ENCODE data around the gene RAP1GAP2.

The RAP1GAP2 gene

GRCh38 chr17:2928294-2928890 is 132.2 kb downstream of the RAP1GAP2 start:
- H3K4me1 ChIP-seq (ENCODE audit: control insufficient read depth, insufficient read depth, low read length), result peaks cover 26% of the 10 kb centered on the region
- H3K4me3 ChIP-seq (ENCODE audit: low read length), result no peak overlapping the region
- H3K4me2 ChIP-seq (ENCODE audit: low read length), result no peak overlapping the region
- H3K27me3 ChIP-seq (ENCODE audit: control insufficient read depth, insufficient read depth, low read length), result no peaks in the 10 kb centered on the region
- H3K9ac ChIP-seq (ENCODE audit: low read depth, low read length), result no peak overlapping the region
- no peaks in the 10 kb centered on the region for H3K36me3 ChIP-seq (ENCODE audit: insufficient read depth, low read length)
- H3K9me3 ChIP-seq (replicated peaks; ENCODE audit: low read length), result no peaks in the 10 kb centered on the region

DNA sequence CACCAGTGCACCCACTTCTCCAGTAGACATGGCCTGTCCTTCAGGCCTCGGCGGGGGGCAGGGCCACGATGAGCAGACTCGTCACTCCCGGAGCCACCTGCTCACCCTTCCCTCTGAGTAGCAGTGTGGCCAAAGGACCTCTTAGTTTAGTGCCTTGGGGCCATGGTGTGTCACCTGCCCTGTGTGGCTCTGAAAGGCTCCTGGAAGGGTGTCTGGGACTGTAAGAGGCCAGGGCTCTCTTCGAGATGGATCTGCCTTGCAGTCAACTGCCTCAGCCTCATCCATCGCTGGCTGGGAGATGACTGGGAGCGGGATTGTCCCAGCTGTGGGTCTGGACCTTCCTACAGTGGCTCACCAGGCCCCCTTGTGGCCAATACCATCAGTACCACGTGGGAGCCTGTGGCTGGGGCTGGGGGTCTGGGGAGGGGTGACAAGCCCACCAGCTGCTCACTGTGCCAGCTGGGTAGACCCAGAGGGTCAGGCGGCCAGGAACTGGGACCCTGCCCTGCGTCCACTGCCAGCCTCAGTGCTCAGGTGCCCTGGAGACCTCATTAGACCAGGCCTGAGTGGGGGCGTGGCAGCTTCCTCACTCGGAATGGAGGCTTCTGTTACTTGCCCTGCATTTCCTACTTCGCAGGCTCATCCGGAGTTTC is 133.8 kb downstream of the RAP1GAP2 start:
- H3K9ac ChIP-seq (ENCODE audit: low read depth, low read length), result no peak overlapping the region
- no peaks in the 10 kb centered on the region for H3K9me3 ChIP-seq (replicated peaks; ENCODE audit: low read length)
- no peaks in the 10 kb centered on the region for H3K27me3 ChIP-seq (ENCODE audit: control insufficient read depth, insufficient read depth, low read length)
- H3K4me3 ChIP-seq (ENCODE audit: low read length), result no peak overlapping the region
- no peaks in the 10 kb centered on the region for H3K36me3 ChIP-seq (ENCODE audit: insufficient read depth, low read length)
- no peak overlapping the region for H3K4me2 ChIP-seq (ENCODE audit: low read length)
- peaks cover 12% of the 10 kb centered on the region for H3K4me1 ChIP-seq (ENCODE audit: control insufficient read depth, insufficient read depth, low read length)

GRCh38 chr17:2931876-2932275 is 135.6 kb downstream of the RAP1GAP2 start:
- no peak overlapping the region for H3K9ac ChIP-seq (ENCODE audit: low read depth, low read length)
- no peaks in the 10 kb centered on the region for H3K36me3 ChIP-seq (ENCODE audit: insufficient read depth, low read length)
- H3K27me3 ChIP-seq (ENCODE audit: control insufficient read depth, insufficient read depth, low read length), result no peaks in the 10 kb centered on the region
- H3K4me1 ChIP-seq (ENCODE audit: control insufficient read depth, insufficient read depth, low read length), result peaks cover 8% of the 10 kb centered on the region
- H3K9me3 ChIP-seq (replicated peaks; ENCODE audit: low read length), result no peaks in the 10 kb centered on the region
- H3K4me3 ChIP-seq (ENCODE audit: low read length), result no peak overlapping the region
- no peak overlapping the region for H3K4me2 ChIP-seq (ENCODE audit: low read length)

- Histone ChIP-seq H3K9ac (ENCODE audit: low read depth, low read length) (no peak overlapping the region), H3K4me2 (ENCODE audit: low read length) (peak overlapping the region; percentile 54), H3K36me3 (ENCODE audit: insufficient read depth, low read length) (no peaks in the 10 kb centered on the region), H3K4me1 (ENCODE audit: control insufficient read depth, insufficient read depth, low read length) (peaks cover 18% of the 10 kb centered on the region), H3K9me3 (replicated peaks; ENCODE audit: low read length) (no peaks in the 10 kb centered on the region), H3K4me3 (ENCODE audit: low read length) (no peak overlapping the region), H3K27me3 (ENCODE audit: control insufficient read depth, insufficient read depth, low read length) (no peaks in the 10 kb centered on the region)
Measured at GRCh38 chr17:2932946-2933345, 136.7 kb downstream of the RAP1GAP2 start.

- H3K27me3 ChIP-seq (ENCODE audit: control insufficient read depth, insufficient read depth, low read length), result no peaks in the 10 kb centered on the region
- no peaks in the 10 kb centered on the region for H3K36me3 ChIP-seq (ENCODE audit: insufficient read depth, low read length)
- H3K4me3 ChIP-seq (ENCODE audit: low read length), result no peak overlapping the region
- no peaks in the 10 kb centered on the region for H3K9me3 ChIP-seq (replicated peaks; ENCODE audit: low read length)
- no peak overlapping the region for H3K4me2 ChIP-seq (ENCODE audit: low read length)
- H3K4me1 ChIP-seq (ENCODE audit: control insufficient read depth, insufficient read depth, low read length), result peaks cover 18% of the 10 kb centered on the region
- no peak overlapping the region for H3K9ac ChIP-seq (ENCODE audit: low read depth, low read length)
Measured at GRCh38 chr17:2933606-2934005, 137.4 kb downstream of the RAP1GAP2 start.

- H3K4me3 ChIP-seq (ENCODE audit: low read length), result no peak overlapping the region
- H3K9ac ChIP-seq (ENCODE audit: low read depth, low read length), result no peak overlapping the region
- no peaks in the 10 kb centered on the region for H3K36me3 ChIP-seq (ENCODE audit: insufficient read depth, low read length)
- H3K4me1 ChIP-seq (ENCODE audit: control insufficient read depth, insufficient read depth, low read length), result peaks cover 23% of the 10 kb centered on the region
- H3K9me3 ChIP-seq (replicated peaks; ENCODE audit: low read length), result no peaks in the 10 kb centered on the region
- no peak overlapping the region for H3K4me2 ChIP-seq (ENCODE audit: low read length)
- H3K27me3 ChIP-seq (ENCODE audit: control insufficient read depth, insufficient read depth, low read length), result no peaks in the 10 kb centered on the region
Measured at GRCh38 chr17:2935632-2936031, 139.4 kb downstream of the RAP1GAP2 start.

GRCh38 chr17:2936351-2936750 is 140.1 kb downstream of the RAP1GAP2 start:
- H3K36me3 ChIP-seq (ENCODE audit: insufficient read depth, low read length), result no peaks in the 10 kb centered on the region
- H3K4me2 ChIP-seq (ENCODE audit: low read length), result no peak overlapping the region
- H3K27me3 ChIP-seq (ENCODE audit: control insufficient read depth, insufficient read depth, low read length), result no peaks in the 10 kb centered on the region
- no peak overlapping the region for H3K9ac ChIP-seq (ENCODE audit: low read depth, low read length)
- H3K4me1 ChIP-seq (ENCODE audit: control insufficient read depth, insufficient read depth, low read length), result peaks cover 23% of the 10 kb centered on the region
- H3K9me3 ChIP-seq (replicated peaks; ENCODE audit: low read length), result no peaks in the 10 kb centered on the region
- no peak overlapping the region for H3K4me3 ChIP-seq (ENCODE audit: low read length)

DNA sequence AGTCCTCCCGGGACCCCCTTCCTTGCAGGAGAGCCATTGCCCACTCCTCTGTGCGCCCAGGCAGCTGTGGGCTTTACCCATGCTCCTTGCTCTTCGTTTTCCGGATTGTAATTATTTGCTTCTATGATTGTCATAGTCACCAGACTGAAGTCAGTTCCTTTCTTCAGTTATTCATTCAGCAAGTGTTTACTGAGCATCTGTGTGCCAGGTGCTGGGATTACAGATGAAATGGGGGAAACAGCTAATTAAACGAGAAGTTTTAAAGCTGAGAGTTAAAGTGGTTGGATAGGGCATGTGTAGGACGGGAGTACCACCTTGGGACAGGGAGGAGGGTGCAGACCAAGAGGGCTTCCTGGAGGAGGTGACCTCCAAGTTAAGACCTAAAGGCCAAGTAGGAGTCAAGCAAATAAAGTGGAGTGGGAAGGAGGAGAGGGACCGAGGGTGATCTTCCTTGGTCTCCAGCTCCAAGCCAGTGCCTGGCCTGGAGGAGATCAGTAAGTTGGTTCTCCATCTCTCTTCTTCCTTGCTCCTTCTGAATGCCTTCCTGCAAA is 140.6 kb downstream of the RAP1GAP2 start:
- Histone ChIP-seq H3K4me1 (ENCODE audit: control insufficient read depth, insufficient read depth, low read length) (peaks cover 23% of the 10 kb centered on the region), H3K27me3 (ENCODE audit: control insufficient read depth, insufficient read depth, low read length) (no peaks in the 10 kb centered on the region), H3K36me3 (ENCODE audit: insufficient read depth, low read length) (no peaks in the 10 kb centered on the region)

DNA sequence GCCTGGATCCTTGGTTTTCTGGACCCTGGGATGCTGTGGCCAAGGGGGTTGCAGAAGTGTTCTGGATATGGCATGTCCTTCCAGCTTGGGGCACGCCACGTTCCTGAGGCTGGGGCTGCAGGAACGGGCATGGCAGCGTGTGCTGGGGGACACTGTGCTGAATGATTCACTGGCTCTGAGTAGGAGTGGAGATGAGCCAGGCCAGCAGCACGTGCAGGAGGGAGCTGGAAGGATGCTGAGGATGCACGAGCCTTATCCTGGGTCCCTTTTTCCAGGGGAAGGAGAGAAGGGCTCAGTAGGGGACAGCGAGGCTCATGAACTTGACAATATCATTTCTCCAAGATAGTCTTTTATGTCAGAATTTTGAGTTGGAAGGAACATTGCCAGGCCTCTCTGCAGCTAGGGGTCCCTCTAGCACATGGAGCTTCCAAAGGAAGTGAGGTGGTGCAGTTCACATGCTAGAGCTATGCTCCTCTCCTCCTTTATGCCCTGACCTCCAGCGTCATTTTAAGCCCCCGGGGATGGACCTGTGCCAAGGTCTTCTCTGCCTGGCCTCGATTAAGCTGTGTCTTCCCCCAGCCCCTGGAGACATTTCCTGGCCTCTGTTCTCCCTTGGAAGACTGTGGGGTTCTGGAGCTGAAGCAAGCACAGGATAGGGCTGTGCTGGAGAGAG is 141.2 kb downstream of the RAP1GAP2 start:
- H3K36me3 ChIP-seq (ENCODE audit: insufficient read depth, low read length), result no peaks in the 10 kb centered on the region
- no peak overlapping the region for H3K4me2 ChIP-seq (ENCODE audit: low read length)
- peaks cover 23% of the 10 kb centered on the region for H3K4me1 ChIP-seq (ENCODE audit: control insufficient read depth, insufficient read depth, low read length)
- no peaks in the 10 kb centered on the region for H3K27me3 ChIP-seq (ENCODE audit: control insufficient read depth, insufficient read depth, low read length)
- no peak overlapping the region for H3K9ac ChIP-seq (ENCODE audit: low read depth, low read length)
- no peak overlapping the region for H3K4me3 ChIP-seq (ENCODE audit: low read length)
- no peaks in the 10 kb centered on the region for H3K9me3 ChIP-seq (replicated peaks; ENCODE audit: low read length)

More for the DNA sequence above, 140.6 kb downstream of the RAP1GAP2 start:
- Histone ChIP-seq H3K9me3 (replicated peaks; ENCODE audit: low read length) (no peaks in the 10 kb centered on the region), H3K4me3 (ENCODE audit: low read length) (no peak overlapping the region), H3K9ac (ENCODE audit: low read depth, low read length) (no peak overlapping the region), H3K4me2 (ENCODE audit: low read length) (no peak overlapping the region)

GRCh38 chr17:2939714-2940351 is 143.6 kb downstream of the RAP1GAP2 start:
- no peak overlapping the region for H3K4me3 ChIP-seq (ENCODE audit: low read length)
- H3K9ac ChIP-seq (ENCODE audit: low read depth, low read length), result no peak overlapping the region
- no peak overlapping the region for H3K4me2 ChIP-seq (ENCODE audit: low read length)
- no peaks in the 10 kb centered on the region for H3K36me3 ChIP-seq (ENCODE audit: insufficient read depth, low read length)
- H3K9me3 ChIP-seq (replicated peaks; ENCODE audit: low read length), result no peaks in the 10 kb centered on the region
- H3K27me3 ChIP-seq (ENCODE audit: control insufficient read depth, insufficient read depth, low read length), result no peaks in the 10 kb centered on the region
- peaks cover 16% of the 10 kb centered on the region for H3K4me1 ChIP-seq (ENCODE audit: control insufficient read depth, insufficient read depth, low read length)

DNA sequence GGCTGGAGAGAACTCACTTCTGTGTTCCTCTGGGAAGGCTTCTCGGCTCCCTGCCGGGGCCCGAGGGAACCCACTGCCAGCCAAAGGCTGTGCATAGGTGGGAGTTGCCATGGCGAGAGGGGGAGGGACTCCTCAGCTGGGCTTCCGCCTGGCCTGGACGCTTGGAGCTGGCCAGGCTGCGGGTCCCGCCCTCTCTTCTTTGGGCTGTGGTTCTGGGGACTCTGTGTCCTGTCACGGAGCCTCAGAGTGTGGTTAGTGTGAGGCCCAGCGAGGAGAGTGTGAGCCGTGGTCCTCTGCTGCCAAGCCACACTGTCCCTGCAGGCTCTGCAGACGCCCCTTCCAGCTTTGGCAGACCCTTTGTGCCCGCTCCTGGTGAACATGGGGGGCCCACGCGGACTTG is 144.1 kb downstream of the RAP1GAP2 start:
- no peak overlapping the region for H3K4me3 ChIP-seq (ENCODE audit: low read length)
- no peaks in the 10 kb centered on the region for H3K36me3 ChIP-seq (ENCODE audit: insufficient read depth, low read length)
- peaks cover 16% of the 10 kb centered on the region for H3K4me1 ChIP-seq (ENCODE audit: control insufficient read depth, insufficient read depth, low read length)
- H3K9ac ChIP-seq (ENCODE audit: low read depth, low read length), result no peak overlapping the region
- no peaks in the 10 kb centered on the region for H3K9me3 ChIP-seq (replicated peaks; ENCODE audit: low read length)
- no peaks in the 10 kb centered on the region for H3K27me3 ChIP-seq (ENCODE audit: control insufficient read depth, insufficient read depth, low read length)
- H3K4me2 ChIP-seq (ENCODE audit: low read length), result no peak overlapping the region

Data from skeletal muscle satellite cell (primary cell).